IPS-15b (cell line): ENCODE data around the gene TMPRSS4.

ENCODE experiments used
- H3K27me3 ChIP-seq: one replicate; pipeline ENCODE4 v1.6.1; 2013; ENCODE audit warnings: low read length; ENCODE audit not compliant: control insufficient read depth, insufficient read depth
- H3K36me3 ChIP-seq: one replicate; pipeline ENCODE4 v1.6.1; 2013; ENCODE audit warnings: low read length; ENCODE audit not compliant: control insufficient read depth, insufficient read depth
- H3K4me1 ChIP-seq: one replicate; pipeline ENCODE4 v1.6.1; 2013; ENCODE audit warnings: mild to moderate bottlenecking, low read length; ENCODE audit not compliant: control insufficient read depth, insufficient read depth
- H3K4me3 ChIP-seq: one replicate; pipeline ENCODE4 v1.5.1; 2013; ENCODE audit warnings: low read depth, low read length
- H3K9ac ChIP-seq: one replicate; pipeline ENCODE4 v1.6.1; 2013; ENCODE audit warnings: low read depth, mild to moderate bottlenecking, low read length
- H3K9me3 ChIP-seq: one replicate; pipeline ENCODE4 v1.6.1; 2013; ENCODE audit warnings: mild to moderate bottlenecking, low read length; ENCODE audit not compliant: control insufficient read depth, insufficient read depth

The TMPRSS4 gene

DNA sequence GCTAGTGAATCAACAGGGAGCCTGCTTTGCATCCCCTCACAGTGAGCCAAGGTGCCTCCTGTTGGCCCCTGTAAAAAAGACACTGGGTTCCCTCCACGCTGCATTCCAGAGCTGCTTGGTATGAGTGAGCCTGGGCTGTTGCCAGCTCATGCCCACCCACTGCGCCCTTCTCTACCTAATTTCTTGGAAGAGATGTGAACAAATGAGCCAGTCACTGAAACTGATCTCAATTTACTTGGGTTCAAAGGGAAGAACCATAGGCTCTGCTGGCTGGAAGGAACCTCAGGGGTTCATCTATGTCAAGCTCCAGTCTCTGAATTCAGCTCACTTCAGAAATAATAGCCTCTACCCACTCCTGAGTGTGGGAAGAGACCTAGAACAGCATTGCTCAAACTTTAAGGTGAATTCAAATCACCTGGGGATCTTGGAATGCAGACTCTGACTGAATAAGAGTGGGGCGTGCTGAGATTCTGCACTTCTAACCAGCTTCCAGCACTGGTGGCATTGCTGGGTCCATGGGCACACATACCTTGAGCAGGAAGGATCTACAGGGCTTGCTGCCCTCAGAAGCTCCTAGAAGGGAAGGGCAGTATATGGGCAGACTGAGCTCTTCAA, 5.4 kb upstream of the TMPRSS4 start:
- Histone ChIP-seq H3K4me1 (no peaks in the 10 kb centered on the region), H3K9me3 (no peaks in the 10 kb centered on the region), H3K9ac (no peak overlapping the region), H3K36me3 (no peaks in the 10 kb centered on the region), H3K27me3 (no peaks in the 10 kb centered on the region), H3K4me3 (no peak overlapping the region)

DNA sequence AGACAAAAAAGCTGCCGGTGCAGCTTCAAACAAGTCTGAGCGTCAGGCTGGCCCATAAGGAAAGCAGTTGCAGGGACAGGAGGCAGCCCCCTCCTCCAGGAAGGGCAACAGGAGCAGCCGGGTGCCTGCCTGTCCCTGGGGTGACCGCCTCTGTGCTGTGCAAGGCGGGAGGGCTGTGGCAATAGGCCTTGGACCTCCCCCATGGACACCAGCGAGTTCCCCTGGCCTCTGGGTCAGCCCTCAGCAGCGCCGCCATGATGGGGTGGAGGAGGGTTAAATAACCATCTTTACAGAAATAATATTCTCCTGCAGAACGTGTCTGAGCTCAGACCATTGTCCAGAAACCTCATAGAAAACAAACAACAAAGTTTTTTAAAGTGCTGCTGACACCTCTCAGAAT, 3.3 kb upstream of the TMPRSS4 start:
- no peak overlapping the region for H3K9ac ChIP-seq
- no peak overlapping the region for H3K4me3 ChIP-seq
- H3K9me3 ChIP-seq, result no peaks in the 10 kb centered on the region
- no peaks in the 10 kb centered on the region for H3K27me3 ChIP-seq
- no peaks in the 10 kb centered on the region for H3K36me3 ChIP-seq
- no peaks in the 10 kb centered on the region for H3K4me1 ChIP-seq

DNA sequence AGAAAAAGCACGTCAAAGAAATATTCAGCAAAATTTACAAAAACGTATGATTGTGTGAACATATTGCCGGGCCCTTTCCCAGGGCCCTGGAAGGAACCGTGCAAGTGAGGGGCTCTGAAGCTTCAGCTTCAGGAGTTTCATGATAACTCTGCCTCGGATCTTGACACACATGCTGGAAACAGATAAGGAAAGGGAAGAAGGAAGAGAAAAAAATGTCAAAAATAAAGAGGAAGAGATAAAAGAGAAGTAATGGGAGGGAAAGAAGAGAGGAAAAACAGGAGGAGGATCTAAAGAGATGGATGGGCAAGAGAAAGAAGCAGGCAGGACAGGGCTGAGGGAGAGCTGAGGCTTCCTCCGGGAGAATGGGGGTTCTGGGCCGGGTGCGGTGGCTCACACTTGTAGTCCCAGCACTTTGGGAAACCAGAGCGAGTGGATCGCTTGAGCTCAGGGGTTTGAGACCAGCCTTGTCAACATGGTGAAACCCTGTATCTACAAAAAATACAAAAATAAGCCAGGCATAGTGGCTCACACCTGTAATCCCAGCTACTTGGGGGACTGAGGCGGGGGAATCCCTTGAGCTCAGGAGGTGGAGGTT, 2.7 kb upstream of the TMPRSS4 start:
- no peak overlapping the region for H3K4me3 ChIP-seq

GRCh38 chr11:118074785-118075184, 2.1 kb upstream of the TMPRSS4 start:
- Histone ChIP-seq H3K4me3 (no peak overlapping the region), H3K4me1 (no peaks in the 10 kb centered on the region), H3K9ac (no peak overlapping the region), H3K9me3 (no peaks in the 10 kb centered on the region), H3K27me3 (no peaks in the 10 kb centered on the region), H3K36me3 (no peaks in the 10 kb centered on the region)

More for the DNA sequence above, 2.7 kb upstream of the TMPRSS4 start:
- Histone ChIP-seq H3K9me3 (no peaks in the 10 kb centered on the region), H3K4me1 (no peaks in the 10 kb centered on the region), H3K27me3 (no peaks in the 10 kb centered on the region), H3K36me3 (no peaks in the 10 kb centered on the region), H3K9ac (no peak overlapping the region)

- H3K4me3 ChIP-seq, result no peak overlapping the region
- H3K9me3 ChIP-seq, result no peaks in the 10 kb centered on the region
- H3K36me3 ChIP-seq, result no peaks in the 10 kb centered on the region
- no peaks in the 10 kb centered on the region for H3K27me3 ChIP-seq
- H3K4me1 ChIP-seq, result peaks cover 9% of the 10 kb centered on the region
- H3K9ac ChIP-seq, result no peak overlapping the region
These were observed 2.1 kb downstream of the TMPRSS4 start for GRCh38 chr11:118078911-118079411.

DNA sequence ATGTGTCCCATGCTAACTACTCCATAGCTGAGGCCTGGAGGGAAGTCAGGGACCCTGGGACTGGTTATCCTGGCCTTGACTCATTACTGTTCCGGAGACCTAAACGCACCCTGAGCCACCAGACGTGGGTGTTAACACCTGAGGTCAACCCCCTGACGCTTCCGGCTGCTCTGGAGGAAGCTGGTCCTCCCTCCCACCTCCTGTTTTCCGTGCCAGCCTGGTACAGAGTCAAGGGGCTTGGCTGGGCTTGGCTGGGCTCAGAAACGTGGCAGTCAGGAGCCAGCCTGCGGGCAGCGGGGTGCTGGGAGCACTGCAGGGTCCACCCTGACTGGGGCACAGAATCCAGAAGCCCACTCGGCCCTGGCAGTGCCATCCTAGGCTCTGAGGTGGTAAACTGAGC, 2.6 kb downstream of the TMPRSS4 start:
- Histone ChIP-seq H3K9me3 (no peaks in the 10 kb centered on the region), H3K4me3 (no peak overlapping the region), H3K9ac (no peak overlapping the region), H3K27me3 (no peaks in the 10 kb centered on the region), H3K36me3 (no peaks in the 10 kb centered on the region), H3K4me1 (peaks cover 9% of the 10 kb centered on the region)

DNA sequence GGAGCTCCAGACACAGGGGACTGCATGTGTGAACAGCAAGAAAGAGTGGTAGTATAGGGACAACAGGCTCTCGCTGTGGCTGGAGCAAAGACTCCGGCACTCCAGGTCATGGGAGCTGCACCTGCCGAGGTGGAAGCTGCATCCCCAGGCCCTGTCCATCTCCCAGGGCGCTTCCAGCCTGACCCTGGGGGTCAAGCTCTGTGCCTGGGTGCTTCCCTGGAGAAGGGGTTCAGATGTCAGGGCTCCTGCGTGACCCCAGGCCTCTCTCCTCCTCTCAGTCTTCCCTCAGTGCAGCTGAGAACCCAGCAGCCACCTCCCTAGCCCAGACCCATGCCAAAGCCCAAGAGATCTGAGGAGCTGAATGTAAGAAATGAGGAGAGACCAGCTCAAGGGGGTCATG, 3.4 kb downstream of the TMPRSS4 start:
- Histone ChIP-seq H3K9ac (no peak overlapping the region), H3K4me1 (peaks cover 9% of the 10 kb centered on the region), H3K36me3 (no peaks in the 10 kb centered on the region), H3K9me3 (no peaks in the 10 kb centered on the region), H3K27me3 (no peaks in the 10 kb centered on the region), H3K4me3 (no peak overlapping the region)

DNA sequence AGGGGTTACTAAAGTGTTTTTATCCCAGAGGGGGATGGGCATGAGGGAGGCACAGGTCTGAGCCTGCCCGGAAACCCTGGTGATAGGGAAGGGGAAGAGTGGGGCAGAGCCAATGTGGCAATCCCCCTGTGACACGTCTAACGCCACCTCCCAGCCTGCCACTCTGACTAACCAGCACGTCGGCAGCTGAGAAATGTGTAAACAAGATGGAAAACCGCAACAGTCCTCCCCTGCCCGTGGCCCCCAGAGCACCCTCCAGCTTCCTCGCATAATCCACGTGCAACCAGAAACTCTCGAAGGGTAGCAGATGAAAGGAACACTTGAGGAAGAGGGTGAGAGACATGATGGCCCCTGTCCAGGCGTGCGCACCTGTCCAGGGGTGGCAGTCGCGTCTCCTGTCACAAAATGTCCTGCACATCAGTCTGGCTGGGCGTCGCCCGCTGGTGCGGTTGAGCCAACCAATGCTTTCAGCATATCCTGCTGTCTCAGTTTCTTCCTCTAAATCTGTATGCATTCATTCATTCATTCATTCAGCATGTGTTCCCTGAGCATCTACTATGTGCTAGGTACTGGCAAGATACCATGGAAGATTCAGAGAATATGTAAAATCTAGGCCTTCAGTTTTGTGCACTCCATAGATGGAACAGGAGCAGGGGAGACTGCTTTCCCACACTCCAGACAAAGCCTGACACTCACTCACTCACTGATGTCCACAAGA, 4.5 kb downstream of the TMPRSS4 start:
- Histone ChIP-seq H3K4me3 (no peak overlapping the region), H3K9ac (no peak overlapping the region), H3K4me1 (peaks cover 9% of the 10 kb centered on the region), H3K36me3 (no peaks in the 10 kb centered on the region), H3K27me3 (no peaks in the 10 kb centered on the region), H3K9me3 (no peaks in the 10 kb centered on the region)

DNA sequence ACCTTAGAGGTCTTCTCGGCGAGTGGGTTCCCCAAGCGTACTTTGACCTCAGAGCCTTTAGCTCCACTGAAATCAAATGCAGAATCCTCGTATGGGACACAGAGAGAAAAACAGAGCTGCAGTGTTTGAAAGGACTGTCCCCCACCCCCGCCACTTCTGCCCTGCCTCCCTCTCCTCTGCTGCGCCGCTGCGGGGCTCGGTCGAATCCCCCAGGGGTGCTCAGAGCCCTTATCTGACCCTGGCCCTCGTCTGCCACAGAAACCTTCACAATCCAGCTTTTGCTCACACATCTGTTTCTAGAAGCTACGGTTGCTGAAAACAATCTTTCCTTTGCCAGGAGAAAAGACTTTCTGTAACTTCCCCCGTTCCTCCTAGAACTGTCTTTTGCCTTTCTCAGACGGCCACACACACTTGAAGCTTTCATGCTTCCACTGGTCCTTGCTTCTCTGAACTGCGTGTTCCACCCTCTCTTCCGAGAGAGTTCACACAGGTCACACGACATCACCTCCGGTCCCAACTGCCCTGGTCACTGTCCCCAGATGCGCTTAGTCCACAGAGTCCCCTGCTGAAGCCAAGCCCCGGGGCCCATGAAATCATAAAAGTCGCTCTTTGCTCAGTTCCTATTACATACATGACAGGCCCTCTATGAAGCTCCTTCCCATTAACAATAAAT, 6.1 kb downstream of the TMPRSS4 start:
- H3K27me3 ChIP-seq, result no peaks in the 10 kb centered on the region
- no peaks in the 10 kb centered on the region for H3K36me3 ChIP-seq
- H3K4me3 ChIP-seq, result no peak overlapping the region
- H3K4me1 ChIP-seq, result peaks cover 9% of the 10 kb centered on the region
- no peak overlapping the region for H3K9ac ChIP-seq
- no peaks in the 10 kb centered on the region for H3K9me3 ChIP-seq

GRCh38 chr11:118084247-118084646, 7.4 kb downstream of the TMPRSS4 start:
- Histone ChIP-seq H3K9me3 (no peaks in the 10 kb centered on the region), H3K9ac (no peak overlapping the region), H3K27me3 (no peaks in the 10 kb centered on the region), H3K4me1 (peaks cover 9% of the 10 kb centered on the region), H3K4me3 (no peak overlapping the region), H3K36me3 (no peaks in the 10 kb centered on the region)

GRCh38 chr11:118084656-118085055, 7.8 kb downstream of the TMPRSS4 start:
- Histone ChIP-seq H3K4me1 (peaks cover 9% of the 10 kb centered on the region), H3K4me3 (no peak overlapping the region), H3K9me3 (no peaks in the 10 kb centered on the region), H3K36me3 (no peaks in the 10 kb centered on the region), H3K27me3 (no peaks in the 10 kb centered on the region), H3K9ac (no peak overlapping the region)
